Superior temporal gyrus (tissue), 1 donor: ENCODE data around the gene MORN3.
"Not testable (repeated sequence)": the region's sequence is repeated elsewhere in the genome, so short reads cannot be mapped to it uniquely, and the experiment has no call there.

ENCODE experiments used
- DNase-seq: peaks from one replicate; pipeline ENCODE4 v3.0.0-alpha.2; 2016; ENCODE audit errors: extremely low spot score

Gene MORN3

DNA sequence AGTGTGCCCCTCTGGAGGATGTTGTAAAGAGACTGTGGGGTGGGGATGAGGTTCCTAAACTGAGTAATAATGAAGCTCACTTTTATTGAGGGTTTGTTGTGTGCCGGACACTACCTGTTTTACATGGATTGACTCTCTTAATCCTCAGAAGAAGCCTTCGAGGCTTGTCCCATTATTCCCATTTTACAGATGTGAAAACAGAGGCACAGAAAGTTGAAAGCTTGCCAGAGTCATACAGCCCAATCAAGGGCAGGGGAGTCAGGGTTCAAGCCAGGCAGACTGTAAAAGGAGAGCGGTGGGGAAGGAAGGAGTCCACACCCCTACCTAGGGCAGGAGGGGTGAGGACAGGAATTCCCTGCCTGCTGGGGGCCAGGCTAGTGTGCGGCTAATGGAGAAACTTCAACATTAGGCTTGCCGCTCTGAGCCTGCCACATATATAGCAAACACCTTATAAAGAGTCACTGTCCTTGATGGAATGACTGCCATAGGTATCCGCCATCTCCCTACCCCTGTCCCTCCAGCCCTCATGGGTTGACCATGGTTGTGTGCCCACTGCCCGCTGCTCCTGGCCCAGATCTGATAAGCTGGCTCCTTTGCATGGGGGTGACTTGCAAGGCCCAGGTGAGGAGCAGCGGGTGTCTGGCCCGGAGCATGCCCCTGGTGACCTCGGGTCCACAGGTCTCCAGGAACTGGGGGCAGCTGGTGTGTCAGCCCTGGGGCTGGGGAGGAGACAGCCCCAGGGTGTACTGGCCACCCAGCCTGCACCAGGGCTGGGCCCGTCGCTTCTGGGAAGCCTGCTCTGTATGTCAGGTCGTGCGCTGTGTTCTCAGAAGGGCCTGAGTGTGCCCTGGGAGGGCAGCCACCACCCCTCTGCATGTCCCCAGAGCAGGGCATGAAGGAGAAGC lies 30.9 kb downstream of the MORN3 start:
- DNase-seq, result no peak

DNA sequence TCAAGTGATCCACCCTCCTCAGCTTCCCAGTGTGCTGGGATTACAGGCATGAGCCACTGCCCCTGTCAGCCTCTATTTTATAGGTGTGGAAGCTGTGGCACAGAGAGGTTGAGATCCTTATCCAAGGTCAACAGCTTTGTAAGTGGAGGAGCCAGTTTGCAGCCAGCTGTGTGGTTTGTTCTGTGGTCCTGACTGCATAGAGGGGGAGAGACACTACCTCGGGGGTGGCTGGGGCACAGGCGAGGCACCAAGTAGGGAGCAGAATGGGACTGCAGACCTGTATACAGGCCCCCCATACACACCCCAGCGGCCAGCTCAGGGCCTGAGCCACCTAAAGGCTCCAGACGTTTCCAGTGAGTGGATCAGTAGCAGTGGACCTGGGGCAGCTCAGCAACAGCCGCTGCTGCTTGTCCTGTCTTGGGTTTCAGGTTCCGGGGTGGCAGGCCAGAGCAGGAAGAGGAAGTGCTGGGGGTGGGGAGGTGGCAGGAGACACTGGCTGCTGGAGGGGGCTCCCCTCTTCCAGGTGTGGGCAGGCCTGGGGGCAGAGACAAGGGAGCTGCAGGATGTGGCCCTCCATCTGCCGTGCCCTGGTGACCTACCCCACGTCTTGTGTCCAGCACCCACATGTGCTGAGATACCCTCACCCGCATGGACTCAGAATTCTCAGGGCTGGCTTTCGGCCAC lies 32.1 kb downstream of the MORN3 start:
- no peak for DNase-seq

DNA sequence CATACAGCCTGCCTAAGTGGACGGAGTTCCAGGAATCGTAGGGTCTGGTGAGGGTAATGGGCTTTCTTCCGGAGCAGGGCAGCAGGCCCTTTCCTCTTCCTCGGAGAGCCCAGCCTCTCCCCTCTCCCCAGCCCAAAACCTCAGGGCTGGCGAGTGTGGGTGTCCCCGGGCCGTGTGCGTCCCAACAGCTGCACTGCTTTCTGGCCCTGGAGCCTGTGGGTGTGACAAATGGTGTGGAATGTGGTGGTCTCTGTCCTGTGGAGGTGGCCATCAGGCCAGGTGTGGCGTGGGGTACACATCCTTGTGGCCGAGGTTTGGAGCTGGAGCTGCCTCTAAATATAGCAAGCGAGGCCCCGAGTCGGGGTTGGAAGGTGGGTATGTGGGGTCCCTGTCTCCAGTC lies 34.6 kb downstream of the MORN3 start:
- no peak for DNase-seq

DNA sequence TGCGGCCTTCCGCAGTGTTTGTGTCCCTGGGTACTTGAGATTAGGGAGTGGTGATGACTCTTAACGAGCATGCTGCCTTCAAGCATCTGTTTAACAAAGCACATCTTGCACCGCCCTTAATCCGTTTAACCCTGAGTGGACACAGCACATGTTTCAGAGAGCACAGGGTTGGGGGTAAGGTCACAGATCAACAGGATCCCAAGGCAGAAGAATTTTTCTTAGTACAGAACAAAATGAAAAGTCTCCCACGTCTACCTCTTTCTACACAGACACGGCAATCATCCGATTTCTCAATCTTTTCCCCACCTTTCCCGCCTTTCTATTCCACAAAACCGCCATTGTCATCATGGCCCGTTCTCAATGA lies 35.6 kb downstream of the MORN3 start:
- not testable (repeated sequence) for DNase-seq

DNA sequence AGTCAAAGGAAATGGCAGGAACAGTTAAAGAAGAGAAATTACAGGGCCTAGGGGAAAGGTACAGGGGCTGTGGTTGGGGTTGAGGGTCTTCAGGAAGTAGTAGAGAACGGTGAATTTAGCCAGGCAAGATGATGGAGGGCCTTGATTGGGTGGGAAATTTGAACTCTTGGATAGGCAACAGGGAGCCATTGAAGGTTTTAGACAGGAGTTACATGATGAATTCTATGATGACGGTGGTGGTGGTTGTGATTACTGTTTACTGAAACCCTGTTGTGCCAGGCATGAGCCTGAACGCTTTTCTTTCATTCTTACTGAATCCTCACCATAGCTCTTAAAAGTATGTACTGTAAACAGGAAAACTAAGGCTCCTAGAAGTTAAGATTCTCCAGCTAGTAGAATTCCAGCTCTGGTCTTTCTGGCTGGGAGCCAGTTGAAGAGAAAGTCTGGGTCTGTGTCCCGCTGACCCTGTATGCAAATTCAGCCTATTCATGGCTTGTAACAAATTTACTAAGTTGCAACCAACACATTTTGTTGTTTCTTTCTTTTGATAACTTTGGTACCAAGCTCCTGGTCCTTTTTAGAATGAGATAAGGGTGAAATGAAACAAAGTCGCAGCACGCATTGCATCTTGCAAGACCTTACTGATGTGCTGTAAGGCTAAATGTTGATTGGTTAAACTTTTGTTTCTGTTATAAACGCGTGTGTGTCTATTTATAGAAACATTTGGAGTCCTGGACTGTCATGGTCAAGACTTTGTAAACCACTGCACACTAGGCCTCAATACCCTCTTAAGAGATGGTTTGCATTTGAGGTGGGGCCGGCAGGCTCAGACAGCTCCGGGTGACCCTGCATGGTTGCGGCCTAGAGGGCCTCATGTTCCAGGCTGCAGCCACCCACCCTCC lies 37.1 kb downstream of the MORN3 start:
- DNase-seq, result no peak

DNA sequence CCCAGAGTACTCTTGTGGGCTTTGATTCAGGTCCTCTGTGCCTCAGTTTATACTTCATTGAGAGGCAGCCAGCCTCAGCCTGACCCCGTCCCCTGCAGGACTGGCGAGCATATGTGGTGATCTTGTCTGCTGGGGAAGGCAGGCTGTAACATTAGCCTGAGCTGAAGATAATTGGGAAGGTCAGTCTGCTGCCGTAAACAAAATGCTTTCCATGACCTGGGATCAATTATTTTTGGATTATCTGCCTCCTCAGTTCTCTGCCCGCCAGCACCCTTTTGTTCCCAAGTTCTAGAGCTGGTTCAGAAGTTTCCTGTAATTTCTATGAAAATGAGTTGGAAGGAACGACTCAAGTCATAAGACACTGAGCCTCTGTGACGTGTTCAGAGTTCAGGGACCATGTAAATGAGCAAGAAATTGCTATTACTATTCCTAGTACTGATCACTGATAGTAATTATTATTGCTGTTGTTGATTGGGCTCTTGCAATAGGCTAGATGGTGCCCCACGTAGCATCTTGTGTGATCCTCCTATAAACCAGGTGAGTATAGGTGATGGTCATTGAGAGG lies 38.6 kb downstream of the MORN3 start:
- no peak for DNase-seq

DNA sequence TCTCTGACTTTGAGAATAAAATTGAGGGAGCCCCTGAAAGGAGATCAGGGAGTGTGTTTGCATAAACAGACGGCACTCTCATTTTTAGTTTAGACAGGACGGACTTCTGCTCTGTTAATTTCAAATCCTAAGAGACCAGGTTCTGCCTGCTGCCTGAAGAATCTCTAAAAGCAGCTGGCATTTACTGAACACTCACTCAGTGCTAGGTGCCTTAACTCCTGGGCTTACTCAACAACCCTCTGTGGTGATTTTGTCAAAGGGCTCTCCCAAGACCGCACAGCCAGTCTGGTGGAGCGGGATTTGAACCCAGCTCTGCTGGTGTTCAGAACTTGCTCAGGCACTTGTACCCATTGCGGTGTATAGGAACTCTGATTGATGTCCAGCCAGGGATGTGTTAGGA lies 40.9 kb downstream of the MORN3 start:
- DNase-seq, result no peak

DNA sequence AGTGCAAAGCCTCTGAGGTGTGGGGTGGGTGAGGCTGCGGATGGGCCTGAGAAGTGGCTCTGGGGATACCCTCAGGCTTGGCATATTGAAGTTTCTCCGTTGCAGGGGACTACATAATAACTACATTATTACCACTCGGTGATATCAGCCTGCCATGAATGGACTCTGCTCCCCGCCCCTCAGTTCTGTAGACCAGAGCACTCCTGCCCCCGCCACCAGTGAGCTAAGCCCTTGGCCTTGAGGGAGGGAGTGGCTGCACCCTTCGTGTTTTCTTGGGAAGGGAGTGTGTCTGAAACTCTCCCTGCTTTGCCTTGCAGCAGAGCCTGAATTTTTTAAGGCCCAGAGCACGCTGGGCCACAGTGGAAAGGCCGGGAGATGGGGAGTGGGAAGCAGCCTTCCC lies 41.4 kb downstream of the MORN3 start:
- DNase-seq, result no peak

DNA sequence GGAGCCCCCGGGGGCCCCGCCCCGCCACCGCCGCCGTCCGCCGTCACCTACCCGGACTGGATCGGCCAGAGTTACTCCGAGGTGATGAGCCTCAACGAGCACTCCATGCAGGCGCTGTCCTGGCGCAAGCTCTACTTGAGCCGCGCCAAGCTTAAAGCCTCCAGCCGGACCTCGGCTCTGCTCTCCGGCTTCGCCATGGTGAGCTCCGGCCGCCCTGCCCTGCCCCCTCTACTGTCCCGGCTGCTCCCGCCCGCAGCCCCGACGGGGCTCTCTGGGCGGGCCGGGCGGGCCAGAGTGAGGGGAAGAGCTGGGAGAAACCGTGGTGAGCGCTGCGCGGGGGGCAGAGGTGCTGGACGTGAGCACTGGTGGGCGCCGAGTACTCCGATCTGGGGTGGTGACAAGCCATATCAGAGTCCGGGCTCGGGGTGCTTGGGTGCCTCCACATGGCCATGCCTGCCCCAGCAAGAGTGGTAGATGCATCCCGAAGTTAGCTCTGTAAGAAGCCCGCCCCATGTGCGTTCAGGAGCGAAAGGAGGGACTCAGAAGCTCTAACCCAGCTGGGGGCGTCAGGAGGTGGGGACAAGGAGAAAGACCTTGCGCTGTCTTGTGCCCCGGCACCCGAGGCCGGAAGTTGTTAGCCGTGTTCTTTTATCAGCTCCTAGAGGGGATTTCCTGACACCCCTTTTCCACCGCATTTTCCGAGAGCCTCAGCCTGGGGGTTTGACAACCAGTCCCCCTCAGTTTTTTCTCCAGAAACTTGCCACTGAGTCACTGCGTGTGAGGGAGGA lies 42.4 kb downstream of the MORN3 start:
- peak; percentile 27 for DNase-seq

GRCh38 chr12:121626087-121626852 lies 43.2 kb downstream of the MORN3 start, which contains the start of gene ORAI1:
TSS of gene ORAI1 (plus strand) at chr12:121626530.
- DNase-seq, result peak; percentile 92

- DNase-seq, result no peak
Measured at GRCh38 chr12:121620333-121620891, 49.0 kb downstream of the MORN3 start.

DNA sequence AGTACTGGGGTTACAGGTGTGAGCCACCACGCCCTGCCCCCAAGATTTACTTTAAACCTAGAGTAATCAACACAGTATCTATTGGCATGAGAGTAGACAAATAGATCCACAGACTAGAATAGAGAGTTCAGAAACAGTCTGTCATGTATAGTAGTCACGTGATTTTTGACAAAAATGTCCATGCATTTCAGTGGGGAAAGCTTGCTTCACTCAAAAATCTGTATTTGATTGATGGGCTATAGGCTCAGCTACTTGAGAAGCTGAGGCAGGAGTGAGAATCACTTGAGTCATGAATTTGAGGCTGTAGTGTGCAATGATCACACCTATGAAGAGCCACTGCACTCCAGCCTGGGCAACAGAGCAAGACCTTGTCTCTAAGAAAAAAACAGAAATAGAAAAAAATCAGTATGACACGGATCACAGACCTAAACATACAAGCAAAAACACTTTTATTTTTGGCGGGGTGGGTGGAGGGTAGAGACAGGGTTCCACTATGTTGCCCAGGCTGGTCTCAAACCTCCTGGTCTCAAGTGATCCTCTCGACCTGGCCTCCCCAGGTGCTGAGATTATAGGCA lies 50.7 kb downstream of the MORN3 start:
- DNase-seq, result no peak

GRCh38 chr12:121614872-121615467 lies 54.5 kb downstream of the MORN3 start:
- no peak for DNase-seq

- DNase-seq, result no peak
Measured at GRCh38 chr12:121613462-121613861, 56.0 kb downstream of the MORN3 start.

DNA sequence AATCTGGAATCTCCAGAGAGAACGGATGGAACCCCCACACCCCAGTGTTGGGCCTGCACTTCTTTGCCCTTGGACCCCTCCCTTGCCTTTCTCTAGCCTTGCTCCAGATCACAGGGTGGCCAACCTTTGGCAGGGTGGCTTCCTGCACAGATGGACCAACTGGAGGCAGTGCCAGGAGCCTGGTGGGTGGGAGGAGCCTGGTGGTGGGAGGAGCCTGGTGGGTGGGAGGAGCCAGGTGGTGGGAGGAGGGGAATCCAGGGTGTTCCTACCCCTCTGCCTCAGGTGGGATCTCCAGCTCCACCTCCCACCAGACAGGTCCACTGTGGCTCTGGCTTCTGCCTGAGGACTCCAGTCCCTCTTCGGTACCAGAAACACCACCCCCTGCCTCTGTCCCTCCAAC lies 58.1 kb downstream of the MORN3 start:
- no peak for DNase-seq

DNA sequence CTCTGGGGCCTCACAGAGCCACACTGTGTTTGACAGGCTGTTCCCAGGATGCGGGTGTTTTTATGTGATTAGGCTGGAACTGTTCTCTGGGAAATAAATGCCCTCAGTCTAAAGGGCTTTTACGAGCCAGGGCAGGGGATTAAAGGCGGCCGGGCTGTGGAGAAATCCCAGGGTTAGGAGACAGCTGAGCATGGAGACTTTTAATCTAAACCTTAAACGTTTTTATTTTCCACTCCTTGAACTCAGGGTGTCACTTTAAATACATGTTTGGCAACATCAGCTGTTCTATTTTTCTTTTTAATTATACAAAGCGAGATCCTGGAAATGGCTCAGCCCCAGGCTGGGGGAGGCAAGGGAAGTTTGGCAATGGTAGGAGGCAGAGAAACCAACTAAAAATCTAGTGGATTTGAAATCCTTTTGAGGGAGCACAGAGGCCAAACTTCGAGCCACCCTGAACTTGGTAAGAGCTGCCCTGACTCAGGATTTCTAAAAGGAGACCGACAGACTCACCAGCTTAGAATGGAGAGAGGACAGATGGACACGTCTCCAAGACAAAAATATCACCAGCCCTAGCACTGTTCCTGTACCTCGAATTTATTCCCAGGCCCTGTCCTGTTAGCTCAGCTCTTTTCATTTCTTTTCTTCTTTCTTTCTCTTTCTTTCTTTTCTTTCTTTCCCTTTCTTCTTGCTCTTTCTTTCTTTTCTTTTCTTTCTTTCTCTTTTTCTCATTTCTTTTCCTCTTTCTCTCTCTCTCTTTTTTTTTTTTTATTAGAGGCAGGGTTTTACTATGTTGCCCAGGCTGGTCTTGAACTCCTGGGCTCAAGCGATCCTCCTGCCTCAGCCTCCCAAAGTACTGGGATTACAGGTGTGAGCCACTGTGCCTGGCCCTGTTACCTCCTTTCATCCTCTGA lies 59.0 kb downstream of the MORN3 start:
- peak; percentile 15 for DNase-seq

DNA sequence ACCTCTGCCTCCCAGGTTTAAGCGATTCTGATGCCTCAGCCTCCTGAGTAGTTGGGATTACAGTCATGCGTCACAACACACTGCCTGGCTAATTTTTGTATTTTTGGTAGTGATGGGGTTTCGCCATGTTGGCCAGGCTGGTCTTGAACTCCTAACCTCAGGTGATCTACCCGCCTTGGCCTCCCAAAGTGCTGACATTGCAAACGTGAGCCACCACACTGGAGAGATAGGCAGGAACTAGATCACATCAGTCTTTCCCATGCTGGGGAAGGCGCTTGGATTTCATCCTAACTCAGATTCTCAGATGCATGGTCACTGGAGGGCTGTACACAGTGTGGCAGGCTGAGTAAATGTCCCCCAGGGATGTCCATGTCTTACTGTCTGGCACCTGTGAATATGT lies 61.2 kb downstream of the MORN3 start:
- DNase-seq, result no peak

- no peak for DNase-seq
Measured at GRCh38 chr12:121603581-121603980, 65.9 kb downstream of the MORN3 start.
